Endodermal cell (in vitro differentiated cells): ENCODE measurements around the gene THUMPD2. TPM values are rescaled to one million over a fixed set of nuclear protein-coding genes. Genes with fewer than 3 reads are reported as not detected.

Source experiments
- DNase-seq: peaks from one replicate; pipeline ENCODE4 v3.0.0-alpha.2; 2017
- H3K27ac ChIP-seq: 2 replicates; pipeline ENCODE4 v1.5.1; 2013; ENCODE audit warnings: mild to moderate bottlenecking, low read depth, low read length, moderate library complexity
- H3K27me3 ChIP-seq: 2 replicates; pipeline ENCODE4 v1.6.1; 2013; ENCODE audit warnings: mild to moderate bottlenecking, low read length, moderate library complexity; ENCODE audit not compliant: insufficient read depth, control insufficient read depth, poor library complexity, severe bottlenecking
- H3K36me3 ChIP-seq: 2 replicates; pipeline ENCODE4 v1.7.0; 2013; ENCODE audit warnings: mild to moderate bottlenecking, low read length, moderate library complexity; ENCODE audit not compliant: control insufficient read depth, insufficient read depth
- H3K4me1 ChIP-seq: one replicate; pipeline ENCODE4 v1.7.0; 2013; ENCODE audit warnings: low read length; ENCODE audit not compliant: control insufficient read depth, insufficient read depth
- H3K4me3 ChIP-seq: 2 replicates; pipeline ENCODE4 v1.5.1; 2013; ENCODE audit warnings: mild to moderate bottlenecking, low read length, moderate library complexity
- H3K9ac ChIP-seq: 2 replicates; pipeline ENCODE4 v1.6.1; 2013; ENCODE audit warnings: mild to moderate bottlenecking, low read length, moderate library complexity; ENCODE audit not compliant: poor library complexity, severe bottlenecking; ENCODE audit errors: extremely low read depth
- H3K9me3 ChIP-seq: 2 replicates; pipeline ENCODE4 v1.6.1; 2013; ENCODE audit warnings: mild to moderate bottlenecking, low read length, moderate library complexity; ENCODE audit not compliant: control insufficient read depth
- H3K27ac Mint-ChIP-seq: 2 replicates; pipeline ENCODE4 v1.8.0; 2020; ENCODE audit warnings: mixed read lengths
- H3K27me3 Mint-ChIP-seq: 2 replicates; pipeline ENCODE4 v1.8.0; 2021; ENCODE audit warnings: mild to moderate bottlenecking, mixed read lengths; ENCODE audit not compliant: insufficient read depth
- H3K36me3 Mint-ChIP-seq: 2 replicates; pipeline ENCODE4 v1.8.0; 2020; ENCODE audit warnings: low read depth, mixed read lengths
- H3K4me1 Mint-ChIP-seq: 2 replicates; pipeline ENCODE4 v1.8.0; 2020; ENCODE audit warnings: mixed read lengths
- H3K4me3 Mint-ChIP-seq: 2 replicates; pipeline ENCODE4 v1.8.0; 2020; ENCODE audit warnings: mild to moderate bottlenecking, moderate library complexity, mixed read lengths
- H3K9me3 Mint-ChIP-seq: 2 replicates; pipeline ENCODE4 v1.8.0; 2020; ENCODE audit warnings: mild to moderate bottlenecking, mixed read lengths
- whole genome bisulfite sequencing, 2 experiments: methylation state at CpG; one replicate each; pipeline versions ENCODE4 v1.1.5 to v1.1.7; 2013; ENCODE audit warnings: missing lambda C conversion rate in 2 of 2, mixed read lengths in 1 of 2; ENCODE audit not compliant: insufficient coverage in 1 of 2, insufficient read length in 1 of 2; 5-methylcytosine and 5-hydroxymethylcytosine counted together
- total RNA-seq, 2 donors: library from RNA; stranded (reverse); fragmentation: NEBNext Ultra II Directional in 1 of 2; extraction: Animal tissue kit (Norgen Biotek cat#: 25700) in 1 of 2; gene quantifications; 2 replicates in 1 of 2; 3 replicates in 1 of 2; pipeline ENCODE4 v1.2.1, GENCODE V29; 2021
- TF ChIP-seq, protein P1 (sequence below): fragments of 200-600 bp; sonication (generic); conservative IDR thresholded peaks from 2 replicates; pipeline ENCODE4 v1.5.0; 2021; ENCODE audit warnings: antibody characterized with exemption, mild to moderate bottlenecking

Gene THUMPD2
- total RNA-seq, 2 donors from 2014 or later = 11.3 to 13.6 TPM

DNA sequence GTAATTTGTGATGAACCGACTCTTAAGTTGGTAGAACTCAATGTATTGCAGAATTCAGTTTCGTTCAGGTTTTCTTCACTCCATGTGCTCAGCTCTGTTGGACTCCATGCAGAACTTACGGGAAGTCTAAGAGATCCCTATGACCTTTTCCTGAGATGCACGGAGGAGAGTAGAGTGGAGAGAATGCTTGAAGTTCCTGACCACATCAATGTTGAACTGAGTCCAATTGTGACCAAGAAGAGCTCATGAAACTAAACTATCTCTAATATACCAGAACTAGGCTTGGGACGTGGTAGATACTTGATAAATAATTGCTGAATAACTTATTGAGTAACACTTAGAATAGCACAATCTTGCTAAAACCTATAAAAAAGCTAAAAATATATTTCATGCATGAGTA lies 66.1 kb downstream of the THUMPD2 start:
- Mint-ChIP-seq H3K4me1 (no peaks in the 10 kb centered on the region), H3K9me3 (peaks cover 2% of the 10 kb centered on the region), H3K36me3 (peaks cover 2% of the 10 kb centered on the region), H3K27me3 (no peaks in the 10 kb centered on the region), H3K4me3 (no peak overlapping the region), H3K27ac (no peak overlapping the region)
- no peaks in the 10 kb centered on the region for H3K27me3 ChIP-seq
- no peaks in the 10 kb centered on the region for H3K9me3 ChIP-seq
- H3K36me3 ChIP-seq = no peaks in the 10 kb centered on the region
- DNase-seq = no peak
- H3K27ac ChIP-seq = no peak overlapping the region
- H3K4me3 ChIP-seq = no peak overlapping the region
- TF ChIP-seq, protein P1, sequence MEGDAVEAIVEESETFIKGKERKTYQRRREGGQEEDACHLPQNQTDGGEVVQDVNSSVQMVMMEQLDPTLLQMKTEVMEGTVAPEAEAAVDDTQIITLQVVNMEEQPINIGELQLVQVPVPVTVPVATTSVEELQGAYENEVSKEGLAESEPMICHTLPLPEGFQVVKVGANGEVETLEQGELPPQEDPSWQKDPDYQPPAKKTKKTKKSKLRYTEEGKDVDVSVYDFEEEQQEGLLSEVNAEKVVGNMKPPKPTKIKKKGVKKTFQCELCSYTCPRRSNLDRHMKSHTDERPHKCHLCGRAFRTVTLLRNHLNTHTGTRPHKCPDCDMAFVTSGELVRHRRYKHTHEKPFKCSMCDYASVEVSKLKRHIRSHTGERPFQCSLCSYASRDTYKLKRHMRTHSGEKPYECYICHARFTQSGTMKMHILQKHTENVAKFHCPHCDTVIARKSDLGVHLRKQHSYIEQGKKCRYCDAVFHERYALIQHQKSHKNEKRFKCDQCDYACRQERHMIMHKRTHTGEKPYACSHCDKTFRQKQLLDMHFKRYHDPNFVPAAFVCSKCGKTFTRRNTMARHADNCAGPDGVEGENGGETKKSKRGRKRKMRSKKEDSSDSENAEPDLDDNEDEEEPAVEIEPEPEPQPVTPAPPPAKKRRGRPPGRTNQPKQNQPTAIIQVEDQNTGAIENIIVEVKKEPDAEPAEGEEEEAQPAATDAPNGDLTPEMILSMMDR = no peak
- WGBS, 2 experiments = 93 to 100% methylated on average over 3 to 4 of the region's 5 CpGs
- no peak overlapping the region for H3K9ac ChIP-seq
- H3K4me1 ChIP-seq = no peaks in the 10 kb centered on the region

DNA sequence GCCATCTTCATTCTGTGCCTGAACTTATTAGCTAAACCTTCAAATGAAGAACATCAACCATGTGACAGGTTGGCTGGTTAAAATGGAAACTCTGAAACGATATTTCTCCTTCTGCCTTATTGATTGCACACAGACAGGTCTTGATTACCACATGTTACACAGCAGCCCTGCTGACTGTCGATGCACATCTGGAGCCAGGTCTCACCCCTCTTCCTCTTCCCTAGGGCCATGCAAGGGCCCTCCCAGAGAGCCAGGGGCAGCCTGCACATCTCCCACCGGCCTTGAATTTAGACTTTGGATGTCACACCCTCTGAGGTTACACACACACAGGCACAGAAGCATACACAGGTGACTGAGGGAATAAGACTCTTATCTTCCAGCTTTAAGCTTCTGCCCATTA lies 68.3 kb downstream of the THUMPD2 start:
- H3K27ac Mint-ChIP-seq = no peak overlapping the region
- no peak overlapping the region for H3K27ac ChIP-seq
- no peaks in the 10 kb centered on the region for H3K4me1 ChIP-seq
- no peaks in the 10 kb centered on the region for H3K36me3 ChIP-seq
- no peak overlapping the region for H3K4me3 Mint-ChIP-seq
- no peak overlapping the region for H3K4me3 ChIP-seq
- no peaks in the 10 kb centered on the region for H3K27me3 ChIP-seq
- H3K36me3 Mint-ChIP-seq = peaks cover 4% of the 10 kb centered on the region
- 88 to 92% methylated on average over 2 to 3 of the region's 3 CpGs for WGBS, 2 experiments
- TF ChIP-seq, protein P1 = no peak
- no peaks in the 10 kb centered on the region for H3K4me1 Mint-ChIP-seq
- H3K9me3 Mint-ChIP-seq = peaks cover 6% of the 10 kb centered on the region
- DNase-seq = no peak
- no peaks in the 10 kb centered on the region for H3K27me3 Mint-ChIP-seq
- H3K9me3 ChIP-seq = no peaks in the 10 kb centered on the region
- no peak overlapping the region for H3K9ac ChIP-seq

DNA sequence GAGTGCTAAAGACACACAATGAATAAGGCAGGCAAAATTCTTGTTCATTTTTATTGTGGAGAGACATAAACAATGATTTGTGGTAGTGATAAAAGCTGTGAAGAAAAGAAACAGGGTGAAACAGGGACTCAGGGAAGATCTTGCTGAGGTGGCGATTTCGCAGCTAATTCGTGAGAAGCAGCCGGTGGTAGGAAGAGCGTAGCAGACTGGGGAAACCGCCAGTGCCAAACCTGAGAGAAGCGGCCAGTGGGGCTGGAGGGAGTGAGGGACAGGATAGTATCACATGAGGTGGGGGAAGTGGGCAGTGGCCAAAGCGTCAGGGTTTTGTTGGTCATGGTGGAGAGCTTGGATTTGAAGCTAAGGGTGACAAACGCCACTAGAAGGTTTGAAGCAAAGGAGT lies 71.1 kb downstream of the THUMPD2 start:
- WGBS, 2 experiments = 93 to 96% methylated on average over 7 to 8 of the region's 9 CpGs
- Mint-ChIP-seq H3K36me3 (peaks cover 4% of the 10 kb centered on the region), H3K27ac (no peak overlapping the region), H3K4me1 (no peaks in the 10 kb centered on the region), H3K9me3 (peaks cover 6% of the 10 kb centered on the region), H3K27me3 (no peaks in the 10 kb centered on the region), H3K4me3 (no peak overlapping the region)
- Histone ChIP-seq H3K27ac (no peak overlapping the region), H3K9ac (no peak overlapping the region), H3K36me3 (no peaks in the 10 kb centered on the region), H3K4me1 (no peaks in the 10 kb centered on the region), H3K9me3 (peaks cover 2% of the 10 kb centered on the region), H3K4me3 (no peak overlapping the region), H3K27me3 (no peaks in the 10 kb centered on the region)
- no peak for DNase-seq
- TF ChIP-seq, protein P1 = no peak
